Vagina (tissue), 2 donors: Measurements from ENCODE around the gene DHRSX.

ENCODE experiments used
- CTCF ChIP-seq, 3 experiments: fragments of 450-650 bp in 2 of 3; fragments of 200-600 bp in 1 of 3; sonication (generic) in 1 of 3; IDR thresholded peaks; one replicate each; pipeline ENCODE4 v1.5.1; 2017 to 2019; ENCODE audit warnings: antibody characterized with exemption in 3 of 3, mild to moderate bottlenecking in 2 of 3, moderate library complexity in 2 of 3
- POLR2A ChIP-seq, 2 donors: fragments of 450-650 bp; IDR thresholded peaks; one replicate each; pipeline ENCODE4 v1.6.1; 2017; ENCODE audit warnings: antibody characterized with exemption in 2 of 2, mild to moderate bottlenecking in 2 of 2, moderate library complexity in 2 of 2

DNA sequence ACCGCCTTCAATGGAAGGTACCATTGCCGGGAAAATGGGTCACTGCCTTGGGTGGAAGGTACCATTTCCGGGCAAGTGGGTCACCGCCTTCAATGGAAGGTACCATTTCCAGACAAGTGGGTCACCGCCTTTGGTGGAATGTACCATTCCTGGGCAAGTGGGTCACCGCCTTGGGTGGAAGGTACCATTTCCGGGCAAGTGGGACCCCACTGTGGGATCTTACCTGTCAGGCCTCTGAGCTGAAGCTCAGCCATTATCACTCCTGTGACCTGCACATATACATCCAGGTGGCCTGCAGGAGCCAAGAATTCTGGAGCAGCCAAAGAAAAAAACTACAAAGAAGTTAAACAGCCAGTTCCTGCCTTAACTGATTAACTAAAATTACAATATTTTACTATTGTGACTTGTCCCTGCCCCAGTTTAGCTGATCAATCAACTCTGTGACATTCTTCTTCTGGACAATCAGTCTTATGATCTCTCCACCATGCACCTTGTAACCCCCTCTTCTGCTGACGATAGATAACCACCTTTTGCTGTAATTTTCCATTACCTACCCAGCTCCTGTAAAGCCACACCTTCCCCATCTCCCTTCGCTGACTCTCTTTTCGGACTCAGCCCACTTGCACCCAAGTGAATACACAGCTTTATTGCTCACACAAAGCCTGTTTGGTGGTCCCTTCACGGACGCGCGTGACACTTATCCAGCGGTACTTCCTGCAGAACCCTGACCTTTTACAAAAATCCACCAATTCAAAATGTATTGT lies 313.2 kb downstream of the DHRSX start:
- TF ChIP-seq CTCF (IDR thresholded peaks at IDR 0.05) (no peak), POLR2A (IDR thresholded peaks at IDR 0.05) (no peak)
